OCI-LY1 (cell line): Measurements from ENCODE around the gene IFNLR1.

Experiments used
- H2AFZ ChIP-seq: fragments of 200-600 bp; sonication (generic), shearing (Covaris generic); 2 replicates; pipeline ENCODE4 v1.6.0; 2014; ENCODE audit warnings: antibody characterized with exemption, mild to moderate bottlenecking, low read length
- H3F3A ChIP-seq: fragments of 200-600 bp; sonication (generic), shearing (Covaris generic); 2 replicates; pipeline ENCODE4 v1.6.0; 2014; ENCODE audit warnings: mild to moderate bottlenecking, antibody characterized with exemption, low read length, moderate library complexity; ENCODE audit not compliant: insufficient read depth
- H3K27ac ChIP-seq: fragments of 200-600 bp; sonication (generic); 2 replicates; pipeline ENCODE4 v1.5.1; 2014; ENCODE audit warnings: low read length, mixed run types, mild to moderate bottlenecking, low read depth; ENCODE audit not compliant: poor library complexity, severe bottlenecking
- H3K27me3 ChIP-seq: fragments of 200-600 bp; sonication (generic); 2 replicates; pipeline ENCODE4 v1.6.0; 2014; ENCODE audit warnings: antibody characterized with exemption, mild to moderate bottlenecking, low read length, moderate library complexity; ENCODE audit not compliant: insufficient read depth
- H3K36me3 ChIP-seq: fragments of 200-600 bp; sonication (generic); 2 replicates; pipeline ENCODE4 v1.6.1; 2014; ENCODE audit warnings: mild to moderate bottlenecking, antibody characterized with exemption, low read length, moderate library complexity, mixed read lengths; ENCODE audit not compliant: insufficient read depth
- H3K4me1 ChIP-seq: fragments of 200-600 bp; sonication (generic); 2 replicates; pipeline ENCODE4 v1.5.1; 2014; ENCODE audit warnings: mild to moderate bottlenecking, low read length, moderate library complexity; ENCODE audit not compliant: insufficient read depth, severe bottlenecking
- H3K4me2 ChIP-seq: fragments of 200-600 bp; sonication (generic), shearing (Covaris generic); 2 replicates; pipeline ENCODE4 v1.6.1; 2014; ENCODE audit warnings: low read length
- H3K4me3 ChIP-seq: fragments of 200-600 bp; sonication (generic); 2 replicates; pipeline ENCODE4 v1.5.1; 2014; ENCODE audit warnings: low read length, low read depth, mild to moderate bottlenecking, mixed read lengths; ENCODE audit not compliant: poor library complexity, severe bottlenecking
- H3K79me2 ChIP-seq: fragments of 200-600 bp; shearing (Covaris generic); 2 replicates; pipeline ENCODE4 v1.6.1; 2016; ENCODE audit warnings: mixed run types, low read length, mixed read lengths; ENCODE audit not compliant: insufficient read depth
- H3K9ac ChIP-seq: fragments of 200-600 bp; sonication (generic), shearing (Covaris generic); 2 replicates; pipeline ENCODE4 v1.6.1; 2014; ENCODE audit warnings: mild to moderate bottlenecking, low read length, mixed read lengths
- H3K9me2 ChIP-seq: fragments of 200-600 bp; sonication (generic), shearing (Covaris generic); 2 replicates; pipeline ENCODE4 v1.6.1; 2014; ENCODE audit warnings: low read depth, mild to moderate bottlenecking, low read length, mixed read lengths
- H3K9me3 ChIP-seq: fragments of 200-600 bp; shearing (Covaris generic); 2 replicates; pipeline ENCODE4 v1.6.1; 2014; ENCODE audit warnings: low read length, mixed read lengths
- H4K20me1 ChIP-seq: fragments of 200-600 bp; sonication (generic), shearing (Covaris generic); 2 replicates; pipeline ENCODE4 v1.6.0; 2016; ENCODE audit warnings: mild to moderate bottlenecking, low read length; ENCODE audit not compliant: insufficient read depth
- CTCF ChIP-seq: fragments of 200-600 bp; sonication (generic), shearing (Covaris generic); IDR thresholded peaks from 2 replicates; pipeline ENCODE4 v1.5.1; 2017; ENCODE audit warnings: mild to moderate bottlenecking, antibody characterized with exemption, low read length, moderate library complexity, mixed read lengths
- EZH2 ChIP-seq: fragments of 200-600 bp; sonication (generic), shearing (Covaris generic); IDR thresholded peaks from 2 replicates; pipeline ENCODE4 v1.8.0; 2017; ENCODE audit warnings: borderline replicate concordance, mixed run types, mild to moderate bottlenecking, antibody characterized with exemption, low read length, moderate library complexity, mixed read lengths

The IFNLR1 gene

GRCh38 chr1:24141311-24141997, 45.6 kb downstream of the IFNLR1 start:
- no peaks in the 10 kb centered on the region for H3F3A ChIP-seq
- no peaks in the 10 kb centered on the region for H3K9me3 ChIP-seq
- no peaks in the 10 kb centered on the region for H4K20me1 ChIP-seq
- H3K4me3 ChIP-seq: no peak overlapping the region
- H3K36me3 ChIP-seq: no peaks in the 10 kb centered on the region
- H3K27ac ChIP-seq: no peak overlapping the region
- no peak overlapping the region for H2AFZ ChIP-seq
- H3K4me1 ChIP-seq: peaks cover 6% of the 10 kb centered on the region
- TF ChIP-seq EZH2 (no peak), CTCF (no peak)
- no peak overlapping the region for H3K9ac ChIP-seq
- H3K79me2 ChIP-seq: no peaks in the 10 kb centered on the region
- no peak overlapping the region for H3K4me2 ChIP-seq
- peaks cover 10% of the 10 kb centered on the region; the same call in 1 of the 2 replicates for H3K27me3 ChIP-seq
- H3K9me2 ChIP-seq: no peaks in the 10 kb centered on the region

- no peak overlapping the region for H3K4me3 ChIP-seq
- H3K4me1 ChIP-seq: peaks cover 6% of the 10 kb centered on the region
- H3K4me2 ChIP-seq: no peak overlapping the region
- H2AFZ ChIP-seq: no peak overlapping the region
- no peaks in the 10 kb centered on the region for H3K36me3 ChIP-seq
- no peaks in the 10 kb centered on the region for H3K79me2 ChIP-seq
- TF ChIP-seq CTCF: no peak
- TF ChIP-seq EZH2: no peak
- H4K20me1 ChIP-seq: no peaks in the 10 kb centered on the region
- H3K9ac ChIP-seq: no peak overlapping the region
- no peaks in the 10 kb centered on the region for H3F3A ChIP-seq
- peaks cover 10% of the 10 kb centered on the region for H3K27me3 ChIP-seq
- H3K27ac ChIP-seq: no peak overlapping the region
- no peaks in the 10 kb centered on the region for H3K9me2 ChIP-seq
- no peaks in the 10 kb centered on the region; the same call in 1 of the 2 replicates for H3K9me3 ChIP-seq
Observed at GRCh38 chr1:24140741-24141181, 46.3 kb downstream of the IFNLR1 start.

- H3K9me3 ChIP-seq: no peaks in the 10 kb centered on the region; the same call in 1 of the 2 replicates
- H3K4me1 ChIP-seq: peaks cover 6% of the 10 kb centered on the region
- H3K27ac ChIP-seq: no peak overlapping the region
- H3K9me2 ChIP-seq: no peaks in the 10 kb centered on the region
- no peak overlapping the region for H3K4me2 ChIP-seq
- no peak overlapping the region for H2AFZ ChIP-seq
- H3K27me3 ChIP-seq: peaks cover 10% of the 10 kb centered on the region
- no peaks in the 10 kb centered on the region for H3K36me3 ChIP-seq
- TF ChIP-seq CTCF (no peak), EZH2 (no peak)
- H3K9ac ChIP-seq: no peak overlapping the region
- H4K20me1 ChIP-seq: no peaks in the 10 kb centered on the region
- no peaks in the 10 kb centered on the region for H3F3A ChIP-seq
- H3K79me2 ChIP-seq: no peaks in the 10 kb centered on the region
- no peak overlapping the region for H3K4me3 ChIP-seq
Observed at GRCh38 chr1:24139841-24140425, 47.2 kb downstream of the IFNLR1 start.
